ENCODE data around the gene SPAG17. TPM values are rescaled to one million over a fixed set of nuclear protein-coding genes. Genes with fewer than 3 reads are reported as not detected.

The SPAG17 gene
- total and polyA plus RNA-seq, 2 donors (not counting 1 experiment from before 2014, with no cell fraction given), result not detected

GRCh38 chr1:118210723-118211110 is 25.7 kb upstream of the SPAG17 start:
- Histone ChIP-seq H3K4me2 (replicated peaks; ENCODE audit: low read depth, low read length, poor library complexity, severe bottlenecking) (no peak overlapping the region), H2AFZ (ENCODE audit: insufficient read depth, low read depth, low read length, poor library complexity, severe bottlenecking) (no peak overlapping the region), H3K36me3 (replicated peaks in 1 of 2; ENCODE audit: control extremely low read depth in 1 of 2, control insufficient read depth in 1 of 2, extremely low read depth in 1 of 2, insufficient read depth in 2 of 2, low read length in 1 of 2) (no peaks in the 10 kb centered on the region), H4K20me1 (ENCODE audit: control insufficient read depth, insufficient read depth, low read length, poor library complexity, severe bottlenecking) (no peaks in the 10 kb centered on the region), H3K9ac (ENCODE audit: low read length) (no peak overlapping the region), H3K9me3 (ENCODE audit: control extremely low read depth in 1 of 3, control insufficient read depth in 2 of 3, insufficient read depth in 1 of 3, low read length in 2 of 3) (peaks cover 0 to 5% (median 0%) of the 10 kb centered on the region in 3 donors), H3K79me2 (ENCODE audit: control insufficient read depth, insufficient read depth, low read length) (no peaks in the 10 kb centered on the region), H3K4me3 (ENCODE audit: control extremely low read depth in 1 of 5, extremely low read depth in 1 of 5, insufficient read depth in 1 of 5, low read depth in 2 of 5, low read length in 4 of 5) (no peak overlapping the region), H3K27ac (ENCODE audit: low read length in 2 of 2) (no peak overlapping the region), H3K27me3 (replicated peaks in 1 of 4; ENCODE audit: control extremely low read depth in 1 of 4, control insufficient read depth in 3 of 4, insufficient read depth in 4 of 4, low read length in 3 of 4) (no peaks in the 10 kb centered on the region), H3K4me1 (ENCODE audit: control insufficient read depth in 2 of 2, insufficient read depth in 2 of 2, low read length in 2 of 2) (no peaks in the 10 kb centered on the region)
- 94% methylated on average over 2 of the region's 3 CpGs for WGBS (ENCODE audit: insufficient coverage)
- Mint-ChIP-seq H3K9me3 (ENCODE audit: insufficient read depth) (no peaks in the 10 kb centered on the region), H3K4me3 (no peak overlapping the region), H3K4me1 (no peaks in the 10 kb centered on the region), H3K27me3 (no peaks in the 10 kb centered on the region), H3K27ac (no peak overlapping the region)
- CTCF ChIA-PET, result no interaction called here
- no peak for ATAC-seq (ENCODE audit: low read depth)
- DNase-seq, result no peak
- POLR2A ChIA-PET, result no interaction called here
- no peak for TF ChIP-seq EZH2 (IDR thresholded peaks at IDR 0.05; ENCODE audit: borderline replicate concordance, insufficient read depth, low read depth, low read length, poor library complexity, severe bottlenecking)
- no peak for TF ChIP-seq CTCF (IDR thresholded peaks at IDR 0.05)
- intact Hi-C loops (cut with micrococcal nuclease), result no loop called here

DNA sequence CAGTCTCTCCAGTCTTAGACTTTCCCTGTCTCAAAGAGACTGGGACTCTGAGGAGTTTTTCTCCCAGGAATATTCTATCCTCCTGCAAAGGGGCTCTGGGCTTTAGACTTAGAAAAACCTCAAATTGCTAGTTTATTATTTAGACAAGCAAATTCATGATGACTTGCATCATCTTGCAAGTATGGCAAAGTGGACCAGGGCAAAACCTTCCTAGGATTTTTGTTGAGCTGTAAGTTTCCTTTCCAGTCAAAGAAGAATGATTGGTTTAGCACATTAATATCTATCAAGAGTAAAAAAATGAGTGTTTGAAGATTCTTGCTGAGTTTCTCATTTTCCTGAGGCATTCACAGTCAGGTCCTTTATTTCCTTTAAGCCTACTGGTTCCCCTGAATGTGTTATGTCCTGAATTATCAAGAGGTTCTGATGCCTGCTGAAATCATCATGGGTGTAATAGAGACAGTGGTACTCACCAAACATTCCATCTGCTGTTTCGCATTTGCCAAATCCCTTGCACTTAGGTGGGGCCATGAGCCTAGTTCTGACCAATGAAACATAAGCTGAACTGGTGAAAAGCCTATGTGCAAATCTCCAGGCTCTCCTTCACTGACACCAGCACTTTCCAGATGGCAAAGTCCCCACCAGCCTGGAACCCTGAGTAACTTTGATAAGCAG is 25.2 kb upstream of the SPAG17 start:
- no peak overlapping the region for H2AFZ ChIP-seq (ENCODE audit: insufficient read depth, low read depth, low read length, poor library complexity, severe bottlenecking)
- WGBS (ENCODE audit: insufficient coverage), result 100% methylated on average over 1 of the region's 1 CpG
- peaks cover 0 to 5% (median 0%) of the 10 kb centered on the region in 3 donors for H3K9me3 ChIP-seq (ENCODE audit: control extremely low read depth in 1 of 3, control insufficient read depth in 2 of 3, insufficient read depth in 1 of 3, low read length in 2 of 3)
- H3K27me3 ChIP-seq (replicated peaks in 1 of 4; ENCODE audit: control extremely low read depth in 1 of 4, control insufficient read depth in 3 of 4, insufficient read depth in 4 of 4, low read length in 3 of 4), result no peaks in the 10 kb centered on the region
- H3K4me1 Mint-ChIP-seq, result no peaks in the 10 kb centered on the region
- no peak overlapping the region for H3K9ac ChIP-seq (ENCODE audit: low read length)
- H3K27ac ChIP-seq (ENCODE audit: low read length in 2 of 2), result no peak overlapping the region
- ChIA-PET CTCF (no interaction called here), POLR2A (no interaction called here)
- TF ChIP-seq CTCF (IDR thresholded peaks at IDR 0.05) (no peak), EZH2 (IDR thresholded peaks at IDR 0.05; ENCODE audit: borderline replicate concordance, insufficient read depth, low read depth, low read length, poor library complexity, severe bottlenecking) (no peak)
- H3K79me2 ChIP-seq (ENCODE audit: control insufficient read depth, insufficient read depth, low read length), result no peaks in the 10 kb centered on the region
- no peak overlapping the region for H3K27ac Mint-ChIP-seq
- H3K36me3 ChIP-seq (replicated peaks in 1 of 2; ENCODE audit: control extremely low read depth in 1 of 2, control insufficient read depth in 1 of 2, extremely low read depth in 1 of 2, insufficient read depth in 2 of 2, low read length in 1 of 2), result no peaks in the 10 kb centered on the region
- H3K27me3 Mint-ChIP-seq, result no peaks in the 10 kb centered on the region
- no peaks in the 10 kb centered on the region for H3K9me3 Mint-ChIP-seq (ENCODE audit: insufficient read depth)
- ATAC-seq (ENCODE audit: low read depth), result no peak
- intact Hi-C loops (cut with micrococcal nuclease), result no loop called here
- H3K4me3 Mint-ChIP-seq, result no peak overlapping the region
- no peaks in the 10 kb centered on the region for H3K4me1 ChIP-seq (ENCODE audit: control insufficient read depth in 2 of 2, insufficient read depth in 2 of 2, low read length in 2 of 2)
- no peak for DNase-seq
- H3K4me3 ChIP-seq (ENCODE audit: control extremely low read depth in 1 of 5, extremely low read depth in 1 of 5, insufficient read depth in 1 of 5, low read depth in 2 of 5, low read length in 4 of 5), result no peak overlapping the region
- no peak overlapping the region for H3K4me2 ChIP-seq (replicated peaks; ENCODE audit: low read depth, low read length, poor library complexity, severe bottlenecking)
- no peaks in the 10 kb centered on the region for H4K20me1 ChIP-seq (ENCODE audit: control insufficient read depth, insufficient read depth, low read length, poor library complexity, severe bottlenecking)

Data from B cell (primary cell).